Kidney epithelial cell (primary cell): ENCODE measurements around the gene RPS6KA2. TPM values are rescaled to one million over a fixed set of nuclear protein-coding genes. Genes with fewer than 3 reads are reported as not detected.

Experiments
- DNase-seq: peaks from one replicate; pipeline ENCODE4 v3.0.0-alpha.2; 2010; ENCODE audit warnings: low read depth
- H3K27me3 ChIP-seq: 2 replicates; pipeline ENCODE4 v1.6.0; 2011; ENCODE audit warnings: low read length; ENCODE audit not compliant: control insufficient read depth, insufficient read depth
- H3K36me3 ChIP-seq: 2 replicates; pipeline ENCODE4 v1.5.1; 2011; ENCODE audit warnings: low read length; ENCODE audit not compliant: control insufficient read depth, insufficient read depth
- H3K4me3 ChIP-seq: 2 replicates; pipeline ENCODE4 v1.5.1; 2011; ENCODE audit warnings: low read depth, mild to moderate bottlenecking, control low read depth, low read length
- total RNA-seq: library from RNA; depleted of rRNA; stranded (reverse); fragments of >200 nt; gene quantifications from 2 replicates; pipeline ENCODE4 v1.2.3, GENCODE V29; 2015
- TF ChIP-seq, protein P1 (sequence below): IDR thresholded peaks from 2 replicates; pipeline ENCODE4 v1.5.1; 2011; ENCODE audit warnings: mild to moderate bottlenecking, moderate library complexity, low read length, control low read depth, inconsistent platforms; ENCODE audit not compliant: insufficient read depth, poor library complexity, severe bottlenecking

Gene RPS6KA2
- total RNA-seq, 1 donor from 2014 or later, result 51.9 TPM

DNA sequence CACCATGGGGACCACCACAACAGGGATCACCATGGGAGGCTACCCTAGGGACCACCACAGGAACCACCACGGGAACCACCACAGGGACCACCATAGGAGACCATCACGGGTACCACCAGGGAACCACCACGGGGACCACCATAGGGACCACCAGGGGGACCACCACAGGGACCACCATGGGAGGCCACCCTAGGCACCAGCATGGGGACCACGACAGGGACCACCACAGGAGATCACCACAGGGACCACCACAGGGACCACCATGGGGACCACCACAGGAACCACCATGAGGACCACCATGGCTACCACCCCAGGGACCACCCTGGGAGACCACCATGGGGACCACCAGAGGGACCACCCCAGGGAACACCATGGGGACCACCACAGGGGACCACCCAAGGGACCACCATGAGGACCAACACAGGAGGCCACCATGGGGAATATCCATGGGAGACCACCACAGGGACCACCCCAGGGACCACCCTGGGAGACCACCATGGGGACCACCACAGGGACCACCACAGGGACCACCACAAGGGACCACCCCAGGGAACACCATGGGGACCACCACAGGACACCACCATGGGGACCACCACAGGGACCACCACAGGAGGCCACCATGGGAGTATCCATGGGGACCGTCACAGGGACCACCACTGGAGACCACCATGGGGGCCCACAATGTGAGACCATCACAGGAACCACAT is 176.7 kb downstream of the RPS6KA2 start:
- no peak for DNase-seq
- H3K36me3 ChIP-seq, result no peaks in the 10 kb centered on the region
- TF ChIP-seq, protein P1, sequence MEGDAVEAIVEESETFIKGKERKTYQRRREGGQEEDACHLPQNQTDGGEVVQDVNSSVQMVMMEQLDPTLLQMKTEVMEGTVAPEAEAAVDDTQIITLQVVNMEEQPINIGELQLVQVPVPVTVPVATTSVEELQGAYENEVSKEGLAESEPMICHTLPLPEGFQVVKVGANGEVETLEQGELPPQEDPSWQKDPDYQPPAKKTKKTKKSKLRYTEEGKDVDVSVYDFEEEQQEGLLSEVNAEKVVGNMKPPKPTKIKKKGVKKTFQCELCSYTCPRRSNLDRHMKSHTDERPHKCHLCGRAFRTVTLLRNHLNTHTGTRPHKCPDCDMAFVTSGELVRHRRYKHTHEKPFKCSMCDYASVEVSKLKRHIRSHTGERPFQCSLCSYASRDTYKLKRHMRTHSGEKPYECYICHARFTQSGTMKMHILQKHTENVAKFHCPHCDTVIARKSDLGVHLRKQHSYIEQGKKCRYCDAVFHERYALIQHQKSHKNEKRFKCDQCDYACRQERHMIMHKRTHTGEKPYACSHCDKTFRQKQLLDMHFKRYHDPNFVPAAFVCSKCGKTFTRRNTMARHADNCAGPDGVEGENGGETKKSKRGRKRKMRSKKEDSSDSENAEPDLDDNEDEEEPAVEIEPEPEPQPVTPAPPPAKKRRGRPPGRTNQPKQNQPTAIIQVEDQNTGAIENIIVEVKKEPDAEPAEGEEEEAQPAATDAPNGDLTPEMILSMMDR, result no peak
- H3K27me3 ChIP-seq, result no peaks in the 10 kb centered on the region
- H3K4me3 ChIP-seq, result no peak overlapping the region

DNA sequence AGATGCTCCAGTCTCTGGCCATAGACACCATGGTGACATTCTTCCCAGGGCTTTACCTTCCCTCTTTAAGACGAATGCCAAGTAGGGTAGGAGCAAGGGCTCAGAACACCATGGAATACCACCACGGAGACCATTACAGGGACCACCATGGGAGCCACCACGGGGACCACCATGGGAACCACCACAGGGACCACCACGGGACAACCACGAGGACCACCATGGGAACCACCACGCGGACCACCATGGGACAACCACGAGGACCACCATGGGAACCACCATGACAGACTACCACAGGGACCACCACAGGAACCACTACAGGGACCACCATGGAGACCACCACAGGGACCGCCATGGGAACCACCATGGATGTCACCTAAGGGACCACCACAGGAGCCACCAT is 177.4 kb downstream of the RPS6KA2 start:
- H3K36me3 ChIP-seq, result no peaks in the 10 kb centered on the region
- no peak overlapping the region for H3K4me3 ChIP-seq
- DNase-seq, result no peak
- TF ChIP-seq, protein P1, result no peak
- H3K27me3 ChIP-seq, result no peaks in the 10 kb centered on the region

DNA sequence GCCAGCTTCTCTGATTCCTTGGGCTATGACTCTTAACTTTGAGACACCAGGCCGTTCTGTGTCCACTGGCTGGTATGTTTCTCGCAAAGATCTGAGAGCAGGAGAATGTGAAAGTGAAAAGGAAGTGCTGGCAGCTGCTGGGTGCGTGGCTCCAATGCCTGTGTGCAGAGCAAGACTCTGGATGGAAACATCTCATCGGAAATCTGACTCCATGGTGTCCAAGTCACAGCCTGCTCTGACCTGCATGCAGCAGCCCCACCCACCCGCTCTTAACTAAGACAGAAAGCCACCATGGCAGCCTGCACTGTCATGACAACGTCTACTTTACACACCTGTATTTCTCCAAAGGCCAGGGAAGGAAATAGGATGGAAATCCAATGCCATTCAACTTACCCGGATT is 178.0 kb downstream of the RPS6KA2 start:
- TF ChIP-seq, protein P1, result no peak
- Histone ChIP-seq H3K4me3 (no peak overlapping the region), H3K27me3 (no peaks in the 10 kb centered on the region), H3K36me3 (no peaks in the 10 kb centered on the region)
- no peak for DNase-seq

DNA sequence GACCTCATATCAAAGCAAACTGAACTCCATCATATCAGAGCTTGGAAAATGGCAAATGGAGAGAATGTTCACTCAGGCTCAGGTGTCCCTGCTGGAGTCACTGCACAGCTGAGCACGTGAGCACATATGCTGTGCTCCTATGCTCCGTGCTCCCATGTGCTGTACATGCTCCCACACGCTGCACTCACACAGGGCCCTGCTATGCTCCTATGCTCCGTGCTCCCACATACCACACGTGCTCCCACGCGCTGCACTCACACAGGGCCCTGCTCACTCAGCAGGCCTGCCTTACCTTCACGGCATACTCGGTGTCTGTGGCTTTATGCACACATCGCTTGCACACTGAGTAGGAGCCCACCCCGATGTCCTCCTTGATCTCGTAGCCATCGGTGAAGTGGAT is 178.6 kb downstream of the RPS6KA2 start:
- Histone ChIP-seq H3K27me3 (no peaks in the 10 kb centered on the region), H3K36me3 (no peaks in the 10 kb centered on the region), H3K4me3 (no peak overlapping the region)
- DNase-seq, result no peak
- TF ChIP-seq, protein P1, result no peak

- DNase-seq, result no peak
- TF ChIP-seq, protein P1, result no peak
- Histone ChIP-seq H3K36me3 (no peaks in the 10 kb centered on the region), H3K4me3 (no peak overlapping the region), H3K27me3 (no peaks in the 10 kb centered on the region)
These were observed 180.4 kb downstream of the RPS6KA2 start for GRCh38 chr6:166446567-166447065.

DNA sequence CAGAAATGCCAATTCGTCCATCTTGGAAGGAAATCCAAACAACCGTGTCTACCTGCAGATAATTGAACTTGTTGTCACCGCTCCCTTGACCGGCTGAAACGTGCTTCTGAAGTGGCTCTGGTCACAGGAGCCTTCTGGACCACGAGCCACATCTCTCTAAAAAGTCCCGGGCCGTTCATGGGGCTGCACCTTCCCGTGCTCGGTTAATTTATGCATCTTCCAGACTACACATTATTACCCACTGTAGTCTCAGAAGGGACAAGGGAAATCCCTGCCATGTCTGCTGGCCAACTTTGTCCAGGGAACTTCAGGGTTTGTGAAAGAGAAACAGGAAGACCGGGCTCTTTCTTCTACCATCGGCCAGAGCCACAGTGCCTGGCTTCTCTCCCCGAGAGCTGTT is 180.9 kb downstream of the RPS6KA2 start:
- no peak overlapping the region for H3K4me3 ChIP-seq
- no peak for DNase-seq
- H3K36me3 ChIP-seq, result no peaks in the 10 kb centered on the region
- TF ChIP-seq, protein P1, result no peak
- H3K27me3 ChIP-seq, result no peaks in the 10 kb centered on the region
